ENCODE measurements around the gene CDC42SE1. TPM values are rescaled to one million over a fixed set of nuclear protein-coding genes. Genes with fewer than 3 reads are reported as not detected.

The CDC42SE1 gene
- total and polyA plus RNA-seq, 9 of the 15 experiments (the other 6 are each of a cell fraction or from before 2014, with no cell fraction given) = 78.1 to 189 (median 114) TPM

DNA sequence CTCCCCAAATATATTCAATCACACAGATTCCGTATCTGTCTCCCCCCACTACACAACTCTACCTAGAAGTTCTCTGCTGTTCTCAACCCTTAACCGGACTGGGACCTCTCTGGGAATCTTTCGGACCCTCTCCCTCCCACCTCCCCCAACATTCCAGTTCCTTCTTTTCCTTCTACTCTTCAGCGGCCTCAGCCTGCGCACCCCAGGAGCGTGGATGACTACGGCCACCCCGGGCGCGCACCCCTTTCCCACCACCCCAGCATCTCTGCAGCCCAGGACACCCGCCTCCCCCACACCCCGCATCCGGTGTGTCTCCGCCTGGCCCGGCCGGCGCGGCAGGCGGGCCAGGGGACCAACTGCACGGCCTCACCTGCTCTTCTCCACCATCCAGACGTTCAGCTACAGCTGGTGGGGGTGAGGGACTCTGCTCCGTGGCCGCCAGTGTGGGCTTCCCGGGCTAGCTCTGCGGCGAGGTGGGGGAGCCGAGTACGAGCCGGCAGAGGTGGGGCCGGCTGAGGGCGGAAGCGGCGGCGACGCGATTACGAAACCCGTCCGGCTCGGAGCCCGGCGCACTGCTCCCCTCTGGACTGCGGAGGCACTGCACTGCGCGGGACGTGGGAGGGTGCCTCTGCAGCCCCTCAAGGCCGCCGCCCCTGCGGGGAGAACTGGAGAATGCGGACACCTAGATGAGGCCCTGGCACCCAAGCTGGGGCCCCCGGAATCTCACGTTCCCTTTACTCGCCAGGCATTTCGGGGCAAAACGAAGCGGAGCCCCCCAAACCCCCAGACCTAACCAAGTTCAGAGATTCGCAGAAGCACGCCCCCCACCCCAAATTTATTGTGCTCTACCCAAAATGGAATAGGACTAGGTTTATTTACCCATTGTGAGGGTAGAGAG, at the start of gene CDC42SE1 (continued):
- TF ChIP-seq, protein P1, sequence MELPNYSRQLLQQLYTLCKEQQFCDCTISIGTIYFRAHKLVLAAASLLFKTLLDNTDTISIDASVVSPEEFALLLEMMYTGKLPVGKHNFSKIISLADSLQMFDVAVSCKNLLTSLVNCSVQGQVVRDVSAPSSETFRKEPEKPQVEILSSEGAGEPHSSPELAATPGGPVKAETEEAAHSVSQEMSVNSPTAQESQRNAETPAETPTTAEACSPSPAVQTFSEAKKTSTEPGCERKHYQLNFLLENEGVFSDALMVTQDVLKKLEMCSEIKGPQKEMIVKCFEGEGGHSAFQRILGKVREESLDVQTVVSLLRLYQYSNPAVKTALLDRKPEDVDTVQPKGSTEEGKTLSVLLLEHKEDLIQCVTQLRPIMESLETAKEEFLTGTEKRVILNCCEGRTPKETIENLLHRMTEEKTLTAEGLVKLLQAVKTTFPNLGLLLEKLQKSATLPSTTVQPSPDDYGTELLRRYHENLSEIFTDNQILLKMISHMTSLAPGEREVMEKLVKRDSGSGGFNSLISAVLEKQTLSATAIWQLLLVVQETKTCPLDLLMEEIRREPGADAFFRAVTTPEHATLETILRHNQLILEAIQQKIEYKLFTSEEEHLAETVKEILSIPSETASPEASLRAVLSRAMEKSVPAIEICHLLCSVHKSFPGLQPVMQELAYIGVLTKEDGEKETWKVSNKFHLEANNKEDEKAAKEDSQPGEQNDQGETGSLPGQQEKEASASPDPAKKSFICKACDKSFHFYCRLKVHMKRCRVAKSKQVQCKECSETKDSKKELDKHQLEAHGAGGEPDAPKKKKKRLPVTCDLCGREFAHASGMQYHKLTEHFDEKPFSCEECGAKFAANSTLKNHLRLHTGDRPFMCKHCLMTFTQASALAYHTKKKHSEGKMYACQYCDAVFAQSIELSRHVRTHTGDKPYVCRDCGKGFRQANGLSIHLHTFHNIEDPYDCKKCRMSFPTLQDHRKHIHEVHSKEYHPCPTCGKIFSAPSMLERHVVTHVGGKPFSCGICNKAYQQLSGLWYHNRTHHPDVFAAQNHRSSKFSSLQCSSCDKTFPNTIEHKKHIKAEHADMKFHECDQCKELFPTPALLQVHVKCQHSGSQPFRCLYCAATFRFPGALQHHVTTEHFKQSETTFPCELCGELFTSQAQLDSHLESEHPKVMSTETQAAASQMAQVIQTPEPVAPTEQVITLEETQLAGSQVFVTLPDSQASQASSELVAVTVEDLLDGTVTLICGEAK (IDR thresholded peaks at IDR 0.05) = peak; percentile 85
- TF ChIP-seq, protein P1 (CRISPR knock-in tag; IDR thresholded peaks at IDR 0.05) = no peak
- TF ChIP-seq, protein P2, sequence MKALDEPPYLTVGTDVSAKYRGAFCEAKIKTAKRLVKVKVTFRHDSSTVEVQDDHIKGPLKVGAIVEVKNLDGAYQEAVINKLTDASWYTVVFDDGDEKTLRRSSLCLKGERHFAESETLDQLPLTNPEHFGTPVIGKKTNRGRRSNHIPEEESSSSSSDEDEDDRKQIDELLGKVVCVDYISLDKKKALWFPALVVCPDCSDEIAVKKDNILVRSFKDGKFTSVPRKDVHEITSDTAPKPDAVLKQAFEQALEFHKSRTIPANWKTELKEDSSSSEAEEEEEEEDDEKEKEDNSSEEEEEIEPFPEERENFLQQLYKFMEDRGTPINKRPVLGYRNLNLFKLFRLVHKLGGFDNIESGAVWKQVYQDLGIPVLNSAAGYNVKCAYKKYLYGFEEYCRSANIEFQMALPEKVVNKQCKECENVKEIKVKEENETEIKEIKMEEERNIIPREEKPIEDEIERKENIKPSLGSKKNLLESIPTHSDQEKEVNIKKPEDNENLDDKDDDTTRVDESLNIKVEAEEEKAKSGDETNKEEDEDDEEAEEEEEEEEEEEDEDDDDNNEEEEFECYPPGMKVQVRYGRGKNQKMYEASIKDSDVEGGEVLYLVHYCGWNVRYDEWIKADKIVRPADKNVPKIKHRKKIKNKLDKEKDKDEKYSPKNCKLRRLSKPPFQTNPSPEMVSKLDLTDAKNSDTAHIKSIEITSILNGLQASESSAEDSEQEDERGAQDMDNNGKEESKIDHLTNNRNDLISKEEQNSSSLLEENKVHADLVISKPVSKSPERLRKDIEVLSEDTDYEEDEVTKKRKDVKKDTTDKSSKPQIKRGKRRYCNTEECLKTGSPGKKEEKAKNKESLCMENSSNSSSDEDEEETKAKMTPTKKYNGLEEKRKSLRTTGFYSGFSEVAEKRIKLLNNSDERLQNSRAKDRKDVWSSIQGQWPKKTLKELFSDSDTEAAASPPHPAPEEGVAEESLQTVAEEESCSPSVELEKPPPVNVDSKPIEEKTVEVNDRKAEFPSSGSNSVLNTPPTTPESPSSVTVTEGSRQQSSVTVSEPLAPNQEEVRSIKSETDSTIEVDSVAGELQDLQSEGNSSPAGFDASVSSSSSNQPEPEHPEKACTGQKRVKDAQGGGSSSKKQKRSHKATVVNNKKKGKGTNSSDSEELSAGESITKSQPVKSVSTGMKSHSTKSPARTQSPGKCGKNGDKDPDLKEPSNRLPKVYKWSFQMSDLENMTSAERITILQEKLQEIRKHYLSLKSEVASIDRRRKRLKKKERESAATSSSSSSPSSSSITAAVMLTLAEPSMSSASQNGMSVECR (CRISPR knock-in tag; IDR thresholded peaks at IDR 0.05) = no peak; the same call in 1 of the 2 replicates
- TF ChIP-seq MECOM (CRISPR knock-in tag; IDR thresholded peaks at IDR 0.05) (no peak), ARNT (IDR thresholded peaks at IDR 0.05) (no peak)
- TF ChIP-seq, protein P3, sequence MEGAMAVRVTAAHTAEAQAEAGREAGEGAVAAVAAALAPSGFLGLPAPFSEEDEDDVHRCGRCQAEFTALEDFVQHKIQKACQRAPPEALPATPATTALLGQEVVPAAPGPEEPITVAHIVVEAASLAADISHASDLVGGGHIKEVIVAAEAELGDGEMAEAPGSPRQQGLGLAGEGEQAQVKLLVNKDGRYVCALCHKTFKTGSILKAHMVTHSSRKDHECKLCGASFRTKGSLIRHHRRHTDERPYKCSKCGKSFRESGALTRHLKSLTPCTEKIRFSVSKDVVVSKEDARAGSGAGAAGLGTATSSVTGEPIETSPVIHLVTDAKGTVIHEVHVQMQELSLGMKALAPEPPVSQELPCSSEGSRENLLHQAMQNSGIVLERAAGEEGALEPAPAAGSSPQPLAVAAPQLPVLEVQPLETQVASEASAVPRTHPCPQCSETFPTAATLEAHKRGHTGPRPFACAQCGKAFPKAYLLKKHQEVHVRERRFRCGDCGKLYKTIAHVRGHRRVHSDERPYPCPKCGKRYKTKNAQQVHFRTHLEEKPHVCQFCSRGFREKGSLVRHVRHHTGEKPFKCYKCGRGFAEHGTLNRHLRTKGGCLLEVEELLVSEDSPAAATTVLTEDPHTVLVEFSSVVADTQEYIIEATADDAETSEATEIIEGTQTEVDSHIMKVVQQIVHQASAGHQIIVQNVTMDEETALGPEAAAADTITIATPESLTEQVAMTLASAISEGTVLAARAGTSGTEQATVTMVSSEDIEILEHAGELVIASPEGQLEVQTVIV (CRISPR knock-in tag; IDR thresholded peaks at IDR 0.05; ENCODE audit: borderline replicate concordance) = no peak
- TF ChIP-seq, protein P4, sequence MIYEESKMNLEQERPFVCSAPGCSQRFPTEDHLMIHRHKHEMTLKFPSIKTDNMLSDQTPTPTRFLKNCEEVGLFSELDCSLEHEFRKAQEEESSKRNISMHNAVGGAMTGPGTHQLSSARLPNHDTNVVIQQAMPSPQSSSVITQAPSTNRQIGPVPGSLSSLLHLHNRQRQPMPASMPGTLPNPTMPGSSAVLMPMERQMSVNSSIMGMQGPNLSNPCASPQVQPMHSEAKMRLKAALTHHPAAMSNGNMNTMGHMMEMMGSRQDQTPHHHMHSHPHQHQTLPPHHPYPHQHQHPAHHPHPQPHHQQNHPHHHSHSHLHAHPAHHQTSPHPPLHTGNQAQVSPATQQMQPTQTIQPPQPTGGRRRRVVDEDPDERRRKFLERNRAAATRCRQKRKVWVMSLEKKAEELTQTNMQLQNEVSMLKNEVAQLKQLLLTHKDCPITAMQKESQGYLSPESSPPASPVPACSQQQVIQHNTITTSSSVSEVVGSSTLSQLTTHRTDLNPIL (CRISPR knock-in tag; IDR thresholded peaks at IDR 0.05) = no peak

Measured in K562 (cell line).